ENCODE measurements around the gene CNTFR.
"Not testable (repeated sequence)": the region's sequence is repeated elsewhere in the genome, so short reads cannot be mapped to it uniquely, and the experiment has no call there.

CNTFR gene

GRCh38 chr9:34589636-34590380 lies at the start of gene CNTFR:
CNTFR (minus strand) TSS chr9:34589724; CDS start chr9:34568981, 20,743 bp downstream.
- no peak for TF ChIP-seq CTCF (IDR thresholded peaks at IDR 0.05; ENCODE audit: extremely low read depth, missing control alignments)
- no peak for DNase-seq (ENCODE audit: low spot score)

- not testable (repeated sequence) for DNase-seq (ENCODE audit: low spot score)
Measured at GRCh38 chr9:34639322-34639721, 49.8 kb upstream of the CNTFR start.

- DNase-seq (ENCODE audit: low spot score): no peak
- TF ChIP-seq CTCF (IDR thresholded peaks at IDR 0.05; ENCODE audit: extremely low read depth, missing control alignments): no peak
Measured at GRCh38 chr9:34638138-34638445, 48.6 kb upstream of the CNTFR start.

GRCh38 chr9:34637356-34638137 lies 48.0 kb upstream of the CNTFR start, which contains the start of gene SIGMAR1:
SIGMAR1 (minus strand) TSS chr9:34637787; CDS start chr9:34637697, 90 bp downstream.
- no peak for TF ChIP-seq CTCF (IDR thresholded peaks at IDR 0.05; ENCODE audit: extremely low read depth, missing control alignments)
- DNase-seq (ENCODE audit: low spot score): peak; percentile 96

GRCh38 chr9:34636791-34637355 lies 47.3 kb upstream of the CNTFR start:
- no peak for TF ChIP-seq CTCF (IDR thresholded peaks at IDR 0.05; ENCODE audit: extremely low read depth, missing control alignments)
- no peak for DNase-seq (ENCODE audit: low spot score)

- DNase-seq (ENCODE audit: low spot score): no peak
- no peak for TF ChIP-seq CTCF (IDR thresholded peaks at IDR 0.05; ENCODE audit: extremely low read depth, missing control alignments)
Measured at GRCh38 chr9:34635556-34635955, 46.0 kb upstream of the CNTFR start.

GRCh38 chr9:34634551-34635248 lies 45.2 kb upstream of the CNTFR start:
- TF ChIP-seq CTCF (IDR thresholded peaks at IDR 0.05; ENCODE audit: extremely low read depth, missing control alignments): no peak
- DNase-seq (ENCODE audit: low spot score): no peak

Data from GM20000 (cell line).